ENCODE measurements around the gene CALD1.

DNA sequence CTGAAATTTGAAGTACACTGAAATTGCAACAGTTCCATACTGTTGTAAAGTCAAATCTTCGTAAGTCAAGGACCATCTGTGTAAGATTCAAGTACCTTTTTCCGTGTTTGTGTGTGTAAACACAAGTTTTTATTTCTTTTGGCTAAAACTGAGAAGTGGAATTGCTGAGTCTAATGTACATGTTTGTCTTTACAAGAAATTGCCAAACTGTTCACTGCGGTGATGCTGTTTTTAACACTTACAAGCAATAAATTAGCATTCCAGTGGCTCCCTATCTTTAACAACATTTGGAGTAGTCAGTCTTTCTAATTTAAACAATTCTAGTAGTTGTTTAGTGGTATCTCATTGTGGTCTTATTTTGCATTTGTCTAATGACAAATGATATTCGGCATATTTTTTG is 23.3 kb downstream of the CALD1 start:
- TF ChIP-seq, protein P1, sequence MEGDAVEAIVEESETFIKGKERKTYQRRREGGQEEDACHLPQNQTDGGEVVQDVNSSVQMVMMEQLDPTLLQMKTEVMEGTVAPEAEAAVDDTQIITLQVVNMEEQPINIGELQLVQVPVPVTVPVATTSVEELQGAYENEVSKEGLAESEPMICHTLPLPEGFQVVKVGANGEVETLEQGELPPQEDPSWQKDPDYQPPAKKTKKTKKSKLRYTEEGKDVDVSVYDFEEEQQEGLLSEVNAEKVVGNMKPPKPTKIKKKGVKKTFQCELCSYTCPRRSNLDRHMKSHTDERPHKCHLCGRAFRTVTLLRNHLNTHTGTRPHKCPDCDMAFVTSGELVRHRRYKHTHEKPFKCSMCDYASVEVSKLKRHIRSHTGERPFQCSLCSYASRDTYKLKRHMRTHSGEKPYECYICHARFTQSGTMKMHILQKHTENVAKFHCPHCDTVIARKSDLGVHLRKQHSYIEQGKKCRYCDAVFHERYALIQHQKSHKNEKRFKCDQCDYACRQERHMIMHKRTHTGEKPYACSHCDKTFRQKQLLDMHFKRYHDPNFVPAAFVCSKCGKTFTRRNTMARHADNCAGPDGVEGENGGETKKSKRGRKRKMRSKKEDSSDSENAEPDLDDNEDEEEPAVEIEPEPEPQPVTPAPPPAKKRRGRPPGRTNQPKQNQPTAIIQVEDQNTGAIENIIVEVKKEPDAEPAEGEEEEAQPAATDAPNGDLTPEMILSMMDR (IDR thresholded peaks at IDR 0.05), result no peak
- TF ChIP-seq EP300 (IDR thresholded peaks at IDR 0.05) (no peak), POLR2AphosphoS5 (IDR thresholded peaks at IDR 0.05) (no peak), POLR2A (IDR thresholded peaks at IDR 0.05) (no peak)

Measured in upper lobe of left lung (tissue), 4 donors.